Measurements from ENCODE around the gene RPAP3.
"Not testable (repeated sequence)": the region's sequence is repeated elsewhere in the genome, so short reads cannot be mapped to it uniquely, and the experiment has no call there.

The RPAP3 gene

DNA sequence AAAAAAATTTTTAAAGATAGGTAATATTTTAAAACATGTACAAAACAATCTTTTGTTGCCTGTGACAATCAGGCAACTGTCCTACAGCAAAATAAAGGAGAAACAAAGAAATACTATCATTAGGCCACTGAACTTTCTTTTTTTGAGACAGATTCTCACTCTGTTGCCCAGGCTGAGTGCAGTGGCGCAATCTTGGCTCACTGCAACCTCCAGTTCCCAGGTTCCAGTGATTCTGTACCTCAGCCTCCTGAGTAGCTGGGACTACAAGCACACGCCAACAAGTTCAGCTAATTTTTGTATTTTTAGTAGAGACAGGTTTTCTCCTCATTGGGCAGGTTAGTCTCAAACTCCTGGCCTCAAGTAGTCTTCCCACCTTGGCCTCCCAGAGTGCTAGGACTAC, 16.6 kb downstream of the RPAP3 start:
- H3K4me3 ChIP-seq (ENCODE audit: low read length), result no peak overlapping the region

GRCh38 chr12:47687636-47688035, 18.2 kb downstream of the RPAP3 start:
- DNase-seq (ENCODE audit: low read depth), result no peak
- H3K4me3 ChIP-seq (ENCODE audit: low read length), result no peak overlapping the region
- TF ChIP-seq CTCF (conservative IDR thresholded peaks at IDR 0.05; ENCODE audit: low read depth, low read length), result no peak

More for the DNA sequence above, 16.6 kb downstream of the RPAP3 start:
- no peak for DNase-seq (ENCODE audit: low read depth)
- no peak for TF ChIP-seq CTCF (conservative IDR thresholded peaks at IDR 0.05; ENCODE audit: low read depth, low read length)

DNA sequence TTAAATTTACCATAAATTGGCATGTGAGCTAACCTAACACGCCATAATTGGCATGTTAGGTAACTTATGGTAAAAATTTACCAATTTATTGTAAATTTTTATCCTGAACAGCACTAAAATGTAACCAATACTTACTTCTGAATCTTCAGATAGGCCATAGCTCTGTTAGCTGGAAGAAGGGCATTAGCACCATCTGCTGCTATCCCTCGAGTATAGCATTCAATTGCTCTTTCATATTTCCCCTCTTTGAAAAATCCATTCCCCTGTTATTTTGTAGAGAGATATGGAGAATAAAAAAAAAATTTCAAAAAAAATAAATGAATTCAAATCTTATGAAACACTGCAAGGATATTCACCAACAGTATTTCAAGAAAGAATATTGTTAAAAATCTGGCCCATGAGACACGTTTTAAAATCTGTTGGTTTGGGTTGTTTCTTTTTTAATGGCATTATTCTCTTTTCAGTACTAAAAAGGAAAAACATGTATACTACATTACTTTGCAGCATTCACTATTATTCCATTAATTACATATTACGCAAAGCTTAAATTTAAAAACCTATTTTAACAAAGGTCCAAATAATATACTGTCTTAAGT, 19.1 kb downstream of the RPAP3 start:
- no peak overlapping the region for H3K4me3 ChIP-seq (ENCODE audit: low read length)
- TF ChIP-seq CTCF (conservative IDR thresholded peaks at IDR 0.05; ENCODE audit: low read depth, low read length), result peak; percentile 85
- DNase-seq (ENCODE audit: low read depth), result no peak

DNA sequence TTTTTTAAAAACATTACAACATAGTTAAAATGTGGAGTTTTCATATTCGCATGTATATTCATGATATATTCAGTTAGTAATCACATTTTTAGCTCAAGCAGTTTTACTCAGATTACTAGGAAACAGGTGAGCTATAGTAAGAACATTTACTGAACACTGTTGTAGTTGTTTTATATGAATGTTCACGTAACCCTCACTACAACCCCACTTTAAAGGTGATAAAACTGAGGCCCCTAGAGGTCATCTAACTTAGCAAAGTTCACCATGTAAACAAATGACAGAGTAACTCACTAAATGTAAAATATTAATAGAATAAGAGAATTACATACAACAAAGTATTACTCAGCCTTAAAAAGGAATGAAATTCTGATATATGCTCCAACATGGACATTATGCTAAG, 26.0 kb downstream of the RPAP3 start:
- DNase-seq (ENCODE audit: low read depth), result no peak
- TF ChIP-seq CTCF (conservative IDR thresholded peaks at IDR 0.05; ENCODE audit: low read depth, low read length), result no peak
- H3K4me3 ChIP-seq (ENCODE audit: low read length), result no peak overlapping the region

DNA sequence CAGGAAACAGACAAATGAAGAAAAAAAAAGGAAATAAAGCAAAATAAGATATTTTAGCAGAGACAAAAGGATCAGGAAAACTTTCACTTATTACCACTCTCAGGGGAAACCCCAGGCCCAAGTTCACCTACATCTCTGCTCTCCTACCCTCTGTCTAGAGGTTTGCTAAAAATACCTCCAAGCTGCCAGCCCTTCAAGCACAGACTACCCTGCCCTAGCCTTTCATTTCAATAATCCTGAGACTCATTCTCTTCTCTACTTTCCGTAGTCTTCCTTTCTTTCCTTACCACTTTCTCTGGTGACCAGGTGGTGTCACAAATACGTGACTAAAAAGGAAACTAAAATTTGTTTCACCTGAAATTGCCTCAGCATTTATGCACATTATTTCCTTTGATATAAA, 33.8 kb downstream of the RPAP3 start:
- DNase-seq (ENCODE audit: low read depth), result no peak
- no peak for TF ChIP-seq CTCF (conservative IDR thresholded peaks at IDR 0.05; ENCODE audit: low read depth, low read length)
- H3K4me3 ChIP-seq (ENCODE audit: low read length), result no peak overlapping the region

- not testable (repeated sequence) for DNase-seq (ENCODE audit: low read depth); H3K4me3 ChIP-seq (ENCODE audit: low read length)
Measured at GRCh38 chr12:47667935-47668334, 37.9 kb downstream of the RPAP3 start.

DNA sequence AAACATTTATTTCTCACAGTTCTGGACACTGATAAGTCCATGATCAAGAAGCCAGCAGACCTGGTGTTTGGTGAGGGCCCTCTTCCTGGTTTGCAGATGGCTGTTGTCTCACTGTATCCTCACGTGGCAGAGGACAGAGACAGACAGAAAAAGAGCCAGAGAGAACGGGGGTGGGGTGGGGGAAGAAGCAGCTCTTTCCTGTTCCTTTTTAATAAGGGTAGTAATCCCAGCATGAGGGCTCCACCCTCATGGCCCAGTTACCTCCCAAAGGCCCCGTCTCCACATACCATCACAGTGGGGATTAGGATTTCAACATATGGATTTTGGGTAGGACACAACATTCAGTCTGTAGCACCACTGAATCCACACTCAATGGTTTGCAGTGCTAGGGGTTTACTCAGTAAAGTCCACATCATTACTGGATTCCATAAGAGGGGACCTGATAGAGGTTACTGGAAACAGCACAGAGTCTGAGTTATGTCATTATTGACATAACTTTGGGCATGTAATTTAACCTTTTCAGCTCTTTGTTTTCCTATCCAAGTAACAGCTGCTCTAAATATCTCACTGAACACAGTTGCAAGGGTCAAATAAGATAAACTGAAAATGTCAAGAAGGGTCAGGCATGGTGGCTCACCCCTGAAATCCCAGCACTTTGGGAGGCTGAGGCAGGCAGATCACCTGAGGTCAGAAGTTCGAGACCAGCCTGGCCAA, 53.2 kb downstream of the RPAP3 start:
- no peak overlapping the region for H3K4me3 ChIP-seq (ENCODE audit: low read length)
- DNase-seq (ENCODE audit: low read depth), result no peak
- no peak for TF ChIP-seq CTCF (conservative IDR thresholded peaks at IDR 0.05; ENCODE audit: low read depth, low read length)
